ENCODE data around the gene FBXW8.

- no peak for TF ChIP-seq CTCF (IDR thresholded peaks at IDR 0.05; ENCODE audit: insufficient read depth, low read length)
- no peak for TF ChIP-seq POLR2AphosphoS5 (IDR thresholded peaks at IDR 0.05; ENCODE audit: low read depth)
These were observed 28.0 kb upstream of the FBXW8 start for GRCh38 chr12:116882742-116883141.

Data from HL-60 (cell line).